ENCODE data around the gene IGFBP2.
A peak's percentile ranks its signal among the peaks of the same experiment; 100 is the strongest.

Gene IGFBP2, protein sequence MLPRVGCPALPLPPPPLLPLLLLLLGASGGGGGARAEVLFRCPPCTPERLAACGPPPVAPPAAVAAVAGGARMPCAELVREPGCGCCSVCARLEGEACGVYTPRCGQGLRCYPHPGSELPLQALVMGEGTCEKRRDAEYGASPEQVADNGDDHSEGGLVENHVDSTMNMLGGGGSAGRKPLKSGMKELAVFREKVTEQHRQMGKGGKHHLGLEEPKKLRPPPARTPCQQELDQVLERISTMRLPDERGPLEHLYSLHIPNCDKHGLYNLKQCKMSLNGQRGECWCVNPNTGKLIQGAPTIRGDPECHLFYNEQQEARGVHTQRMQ

GRCh38 chr2:216632952-216633615 is at the start of gene IGFBP2:
Gene IGFBP2 (plus strand): TSS chr2:216633420. CDS start chr2:216633524, 104 bp downstream.
- peak within 1 kb of the TSS; percentile 77 for H3K27ac ChIP-seq

GRCh38 chr2:216583606-216584005 is 49.6 kb upstream of the IGFBP2 start:
- H3K27ac ChIP-seq, result no peak overlapping the region
- TF ChIP-seq, protein P1, sequence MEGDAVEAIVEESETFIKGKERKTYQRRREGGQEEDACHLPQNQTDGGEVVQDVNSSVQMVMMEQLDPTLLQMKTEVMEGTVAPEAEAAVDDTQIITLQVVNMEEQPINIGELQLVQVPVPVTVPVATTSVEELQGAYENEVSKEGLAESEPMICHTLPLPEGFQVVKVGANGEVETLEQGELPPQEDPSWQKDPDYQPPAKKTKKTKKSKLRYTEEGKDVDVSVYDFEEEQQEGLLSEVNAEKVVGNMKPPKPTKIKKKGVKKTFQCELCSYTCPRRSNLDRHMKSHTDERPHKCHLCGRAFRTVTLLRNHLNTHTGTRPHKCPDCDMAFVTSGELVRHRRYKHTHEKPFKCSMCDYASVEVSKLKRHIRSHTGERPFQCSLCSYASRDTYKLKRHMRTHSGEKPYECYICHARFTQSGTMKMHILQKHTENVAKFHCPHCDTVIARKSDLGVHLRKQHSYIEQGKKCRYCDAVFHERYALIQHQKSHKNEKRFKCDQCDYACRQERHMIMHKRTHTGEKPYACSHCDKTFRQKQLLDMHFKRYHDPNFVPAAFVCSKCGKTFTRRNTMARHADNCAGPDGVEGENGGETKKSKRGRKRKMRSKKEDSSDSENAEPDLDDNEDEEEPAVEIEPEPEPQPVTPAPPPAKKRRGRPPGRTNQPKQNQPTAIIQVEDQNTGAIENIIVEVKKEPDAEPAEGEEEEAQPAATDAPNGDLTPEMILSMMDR (conservative IDR thresholded peaks at IDR 0.05), result no peak
- TF ChIP-seq ZFX (IDR thresholded peaks at IDR 0.05), result no peak

More at GRCh38 chr2:216632952-216633615, at the start of gene IGFBP2:
- TF ChIP-seq, protein P1 (conservative IDR thresholded peaks at IDR 0.05), result no peak
- TF ChIP-seq ZFX (IDR thresholded peaks at IDR 0.05), result no peak

- TF ChIP-seq ZFX (IDR thresholded peaks at IDR 0.05), result no peak
- TF ChIP-seq, protein P1 (conservative IDR thresholded peaks at IDR 0.05), result no peak
- no peak overlapping the region for H3K27ac ChIP-seq
These were observed 49.1 kb upstream of the IGFBP2 start for GRCh38 chr2:216584112-216584511.

DNA sequence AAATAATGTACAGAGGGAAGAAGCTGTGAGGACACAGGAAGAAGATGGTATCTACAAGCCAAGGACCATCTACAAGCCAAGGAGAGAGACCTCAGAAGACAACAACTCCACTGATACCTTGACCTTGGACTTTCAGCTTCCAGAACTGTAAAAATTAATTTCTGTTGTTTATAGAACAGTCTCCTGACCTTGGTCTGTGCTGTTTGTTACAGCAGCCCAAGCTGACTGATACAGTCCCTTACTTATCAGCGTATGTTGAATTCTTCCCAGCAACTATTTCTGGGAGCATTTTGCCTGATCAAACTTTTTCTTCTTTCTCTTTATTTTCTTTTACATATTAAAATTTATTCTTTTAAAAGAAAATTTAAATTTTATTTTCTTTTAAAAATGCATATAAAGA is 47.8 kb upstream of the IGFBP2 start:
- no peak overlapping the region for H3K27ac ChIP-seq
- TF ChIP-seq, protein P1 (conservative IDR thresholded peaks at IDR 0.05), result no peak
- no peak for TF ChIP-seq ZFX (IDR thresholded peaks at IDR 0.05)

- no peak overlapping the region for H3K27ac ChIP-seq
- TF ChIP-seq ZFX (IDR thresholded peaks at IDR 0.05), result no peak
- TF ChIP-seq, protein P1 (conservative IDR thresholded peaks at IDR 0.05), result no peak
These were observed 44.1 kb upstream of the IGFBP2 start for GRCh38 chr2:216588861-216589710.

DNA sequence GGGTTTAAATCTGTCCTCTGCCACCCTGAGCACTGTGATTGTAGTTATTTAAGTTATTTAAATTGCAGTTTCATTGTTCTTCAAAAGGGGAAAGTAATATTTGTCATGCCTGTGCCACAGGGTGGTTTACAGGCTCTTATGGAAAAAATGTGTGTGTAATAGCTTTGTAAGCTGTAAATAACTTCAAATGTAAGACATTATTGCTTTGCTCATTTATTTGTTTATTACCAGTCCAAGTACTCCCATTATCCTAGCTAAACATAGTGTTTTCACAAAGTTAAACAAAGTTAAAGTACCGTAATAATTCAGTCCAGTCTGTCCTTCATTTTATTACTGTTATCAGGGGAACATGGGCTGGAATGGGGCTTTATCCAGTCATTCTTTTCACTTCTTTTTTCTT is 43.4 kb upstream of the IGFBP2 start:
- H3K27ac ChIP-seq, result no peak overlapping the region
- TF ChIP-seq ZFX (IDR thresholded peaks at IDR 0.05), result no peak
- TF ChIP-seq, protein P1 (conservative IDR thresholded peaks at IDR 0.05), result no peak
